H9 (cell line): ENCODE results near the gene ADAMTSL2. TPM values are rescaled to one million over a fixed set of nuclear protein-coding genes. Genes with fewer than 3 reads are reported as not detected.
A peak's percentile ranks its signal among the peaks of the same experiment; 100 is the strongest.

ENCODE experiments used
- DNase-seq: peaks from one replicate; pipeline ENCODE4 v3.0.0-alpha.2; 2017
- H2AFZ ChIP-seq: one replicate; pipeline ENCODE4 v1.6.1; 2013; ENCODE audit warnings: mild to moderate bottlenecking, low read length, control low read depth, moderate library complexity
- H2AK5ac ChIP-seq: 2 replicates; pipeline ENCODE4 v1.6.1; 2013; ENCODE audit warnings: low read length, control low read depth, mixed read lengths; ENCODE audit not compliant: insufficient read length
- H2BK120ac ChIP-seq: one replicate; pipeline ENCODE4 v1.6.1; 2013; ENCODE audit warnings: low read depth, mild to moderate bottlenecking, low read length, control low read depth, inconsistent platforms; ENCODE audit not compliant: poor library complexity, severe bottlenecking
- H2BK12ac ChIP-seq: 2 replicates; pipeline ENCODE4 v1.6.1; 2013; ENCODE audit warnings: low read length, control low read depth, mixed read lengths, low read depth; ENCODE audit not compliant: insufficient read length
- H2BK15ac ChIP-seq: 2 replicates; pipeline ENCODE4 v1.6.1; 2013; ENCODE audit warnings: low read depth, low read length, control low read depth
- H2BK20ac ChIP-seq: one replicate; pipeline ENCODE4 v1.6.1; 2013; ENCODE audit warnings: low read depth, mild to moderate bottlenecking, low read length, control low read depth, inconsistent platforms; ENCODE audit not compliant: poor library complexity, severe bottlenecking
- H2BK5ac ChIP-seq: 2 replicates; pipeline ENCODE4 v1.6.1; 2013; ENCODE audit warnings: low read length, control low read depth, mixed read lengths; ENCODE audit not compliant: insufficient read length
- H3K14ac ChIP-seq: 2 replicates; pipeline ENCODE4 v1.6.1; 2013; ENCODE audit warnings: low read length, control low read depth; ENCODE audit not compliant: insufficient read depth
- H3K18ac ChIP-seq: 2 replicates; pipeline ENCODE4 v1.6.1; 2013; ENCODE audit warnings: low read depth, mild to moderate bottlenecking, mixed read lengths, low read length, control low read depth; ENCODE audit not compliant: insufficient read length
- H3K23ac ChIP-seq: 2 replicates; pipeline ENCODE4 v1.6.1; 2013; ENCODE audit warnings: low read length, control low read depth, mixed read lengths, low read depth; ENCODE audit not compliant: insufficient read length
- H3K23me2 ChIP-seq: 2 replicates; pipeline ENCODE4 v1.6.1; 2013; ENCODE audit warnings: low read depth, mild to moderate bottlenecking, mixed read lengths, low read length, control low read depth; ENCODE audit not compliant: insufficient read length, poor library complexity, severe bottlenecking
- H3K27ac ChIP-seq: 2 replicates; pipeline ENCODE4 v1.5.1; 2013; ENCODE audit warnings: low read length, control low read depth, mixed read lengths, low read depth; ENCODE audit not compliant: insufficient read length
- H3K27me3 ChIP-seq: 2 replicates; pipeline ENCODE4 v1.6.1; 2013; ENCODE audit warnings: low read length, control low read depth, inconsistent platforms; ENCODE audit not compliant: insufficient read depth
- H3K4ac ChIP-seq: 2 replicates; pipeline ENCODE4 v1.6.1; 2013; ENCODE audit warnings: low read depth, mild to moderate bottlenecking, control low read depth, inconsistent platforms, low read length, moderate library complexity
- H3K4me1 ChIP-seq: 2 replicates; pipeline ENCODE4 v1.6.1; 2013; ENCODE audit warnings: low read length, control low read depth, inconsistent platforms; ENCODE audit not compliant: insufficient read depth
- H3K4me2 ChIP-seq: 2 replicates; pipeline ENCODE4 v1.6.1; 2013; ENCODE audit warnings: low read length, control low read depth, mixed read lengths; ENCODE audit not compliant: insufficient read length, insufficient read depth
- H3K56ac ChIP-seq: 2 replicates; pipeline ENCODE4 v1.6.1; 2013; ENCODE audit warnings: low read depth, mild to moderate bottlenecking, mixed read lengths, low read length, control low read depth; ENCODE audit not compliant: insufficient read length
- H3K79me1 ChIP-seq: 2 replicates; pipeline ENCODE4 v1.6.1; 2013; ENCODE audit warnings: low read depth, mild to moderate bottlenecking, moderate library complexity, low read length, control low read depth, inconsistent platforms; ENCODE audit not compliant: insufficient read depth, poor library complexity, severe bottlenecking
- H3K79me2 ChIP-seq: 2 replicates; pipeline ENCODE4 v1.6.1; 2013; ENCODE audit warnings: low read length, control low read depth, inconsistent platforms; ENCODE audit not compliant: insufficient read depth
- H3K9ac ChIP-seq: 2 replicates; pipeline ENCODE4 v1.6.1; 2013; ENCODE audit warnings: low read length, control low read depth, mixed read lengths; ENCODE audit not compliant: insufficient read length; ENCODE audit errors: extremely low read depth
- H3K9me3 ChIP-seq: one replicate; pipeline ENCODE4 v1.6.1; 2013; ENCODE audit warnings: low read depth, low read length, inconsistent platforms; ENCODE audit not compliant: control insufficient read depth
- H3T11ph ChIP-seq: one replicate; pipeline ENCODE4 v1.6.1; 2013; ENCODE audit warnings: mild to moderate bottlenecking, low read length, control low read depth, inconsistent platforms
- H4K20me1 ChIP-seq: one replicate; pipeline ENCODE4 v1.6.1; 2013; ENCODE audit not compliant: control insufficient read depth, insufficient read length, insufficient read depth
- H4K5ac ChIP-seq: 2 replicates; pipeline ENCODE4 v1.6.1; 2013; ENCODE audit warnings: low read depth, mild to moderate bottlenecking, mixed read lengths, low read length, control low read depth; ENCODE audit not compliant: insufficient read length
- H4K8ac ChIP-seq: replicated peaks from 2 replicates; pipeline ENCODE4 v1.6.1; 2013; ENCODE audit warnings: low read length, control low read depth, mixed read lengths, low read depth; ENCODE audit not compliant: insufficient read length
- H4K91ac ChIP-seq: 2 replicates; pipeline ENCODE4 v1.6.1; 2013; ENCODE audit warnings: low read depth, mild to moderate bottlenecking, moderate library complexity, mixed read lengths, low read length, control low read depth; ENCODE audit not compliant: insufficient read length
- H3K27ac Mint-ChIP-seq, 3 experiments: 2 replicates in 2 of 3; 3 replicates in 1 of 3; pipeline ENCODE4 v1.8.0; 2020 to 2021; ENCODE audit warnings: mixed read lengths in 3 of 3, mild to moderate bottlenecking in 1 of 3, moderate library complexity in 1 of 3
- H3K27me3 Mint-ChIP-seq: 2 replicates; pipeline ENCODE4 v1.8.0; 2021; ENCODE audit warnings: low read depth, mild to moderate bottlenecking, moderate library complexity, mixed read lengths
- H3K36me3 Mint-ChIP-seq, 3 experiments: 2 replicates in 2 of 3; 3 replicates in 1 of 3; pipeline ENCODE4 v1.8.0; 2020 to 2021; ENCODE audit warnings: low read depth in 3 of 3, mixed read lengths in 3 of 3; ENCODE audit not compliant: insufficient read depth in 1 of 3
- H3K4me1 Mint-ChIP-seq, 2 experiments: 2 replicates each; pipeline ENCODE4 v1.8.0; 2020; ENCODE audit warnings: mixed read lengths in 2 of 2
- H3K4me3 Mint-ChIP-seq, 2 experiments: 2 replicates in 1 of 2; 3 replicates in 1 of 2; pipeline ENCODE4 v1.8.0; 2020 to 2021; ENCODE audit warnings: mild to moderate bottlenecking in 2 of 2, mixed read lengths in 2 of 2, moderate library complexity in 1 of 2
- H3K9me3 Mint-ChIP-seq, 2 experiments: 2 replicates in 1 of 2; 3 replicates in 1 of 2; pipeline ENCODE4 v1.8.0; 2020; ENCODE audit warnings: mild to moderate bottlenecking in 2 of 2, mixed read lengths in 2 of 2, moderate library complexity in 1 of 2
- WGBS: extraction: QIAGEN DNeasy Blood & Tissue Kit; methylation state at CpG from one replicate; pipeline ENCODE4 v1.1.7; 2013; ENCODE audit warnings: missing lambda C conversion rate, low lambda C conversion rate, mixed read lengths; ENCODE audit not compliant: insufficient read length; ENCODE audit errors: extremely low coverage; 5-methylcytosine and 5-hydroxymethylcytosine counted together
- total RNA-seq: library from RNA; stranded (reverse); gene quantifications from 2 replicates; pipeline ENCODE4 v1.2.1, GENCODE V29; 2021
- TF ChIP-seq, protein P1 (sequence below): fragments of 200-600 bp; sonication (generic); conservative IDR thresholded peaks from 3 replicates; pipeline ENCODE4 v1.8.0; 2021; ENCODE audit warnings: antibody characterized with exemption, mild to moderate bottlenecking

The ADAMTSL2 gene
- total RNA-seq, 1 experiment from 2014 or later: 0.61 TPM

DNA sequence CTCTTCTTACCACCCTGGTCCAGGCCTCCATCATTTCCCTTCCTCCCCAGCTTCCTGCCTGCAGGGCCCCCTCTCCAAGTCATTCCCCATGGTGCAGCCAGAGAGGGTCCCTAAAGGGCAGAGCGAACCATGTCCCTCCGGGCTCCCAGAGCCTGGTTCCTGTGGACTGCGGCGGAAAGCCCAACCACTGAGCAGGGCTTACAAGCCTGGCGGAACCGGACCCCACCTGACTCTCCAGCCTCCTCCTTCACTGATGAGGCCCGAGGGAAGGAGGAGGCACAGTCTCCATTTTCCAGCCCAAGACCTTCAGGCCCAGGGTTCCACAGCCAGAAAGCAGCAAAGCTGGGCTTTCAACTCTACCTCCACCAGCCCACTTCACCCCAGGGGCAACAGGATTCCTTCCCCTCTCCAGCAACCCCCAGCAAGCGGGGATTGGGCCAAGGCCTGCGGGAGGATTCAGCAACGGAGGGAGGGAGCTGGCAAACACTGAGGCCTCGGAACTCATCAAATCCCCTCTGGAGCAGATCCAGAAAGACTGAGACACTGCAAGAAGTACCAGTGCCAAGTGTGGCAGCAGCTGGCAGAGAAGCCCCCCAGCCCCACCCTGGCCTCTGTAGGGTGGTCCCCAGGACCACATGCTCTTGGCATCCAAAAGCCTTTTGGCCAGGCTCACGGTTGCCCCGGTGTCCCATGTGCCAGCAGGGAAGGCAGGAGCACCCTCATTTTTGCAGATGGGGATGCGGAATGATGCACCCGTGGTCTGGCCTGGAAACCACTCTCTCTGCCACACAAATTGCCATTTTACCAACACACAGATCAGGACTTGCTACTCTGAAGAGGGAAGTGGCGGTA lies 71.6 kb downstream of the ADAMTSL2 start:
- Histone ChIP-seq H3K9ac (no peak overlapping the region), H2AFZ (no peak overlapping the region), H3K79me2 (no peaks in the 10 kb centered on the region), H2BK12ac (no peak overlapping the region), H3K23ac (no peak overlapping the region), H3K79me1 (no peaks in the 10 kb centered on the region), H4K91ac (no peak overlapping the region), H3K27me3 (peaks cover 8% of the 10 kb centered on the region; the same call in 1 of the 2 replicates), H3K14ac (no peak overlapping the region; the same call in 1 of the 2 replicates), H2AK5ac (no peak overlapping the region), H2BK20ac (no peak overlapping the region), H2BK15ac (no peak overlapping the region), H3K56ac (no peak overlapping the region), H2BK5ac (no peak overlapping the region), H3K9me3 (no peaks in the 10 kb centered on the region), H4K8ac (no peak overlapping the region), H3K4me1 (no peaks in the 10 kb centered on the region), H4K20me1 (no peaks in the 10 kb centered on the region), H3K4ac (no peak overlapping the region), H3K27ac (no peak overlapping the region), H2BK120ac (no peak overlapping the region), H3K18ac (no peak overlapping the region), H3T11ph (no peak overlapping the region), H4K5ac (no peak overlapping the region), H3K23me2 (peaks cover 3% of the 10 kb centered on the region), H3K4me2 (no peak overlapping the region)
- Mint-ChIP-seq H3K4me3 (peak overlapping the region in 1 of 2 experiments; percentile 7; a peak in 1 of 5 replicates), H3K36me3 (no peaks in the 10 kb centered on the region), H3K9me3 (no peaks in the 10 kb centered on the region; a peak in 1 of 5 replicates), H3K27me3 (peaks cover 50% of the 10 kb centered on the region), H3K4me1 (peaks cover 9 to 37% of the 10 kb centered on the region in 2 experiments), H3K27ac (no peak overlapping the region)
- no peak for DNase-seq
- WGBS: no CpG with 5 or more reads among the region's 16 CpGs
- TF ChIP-seq, protein P1, sequence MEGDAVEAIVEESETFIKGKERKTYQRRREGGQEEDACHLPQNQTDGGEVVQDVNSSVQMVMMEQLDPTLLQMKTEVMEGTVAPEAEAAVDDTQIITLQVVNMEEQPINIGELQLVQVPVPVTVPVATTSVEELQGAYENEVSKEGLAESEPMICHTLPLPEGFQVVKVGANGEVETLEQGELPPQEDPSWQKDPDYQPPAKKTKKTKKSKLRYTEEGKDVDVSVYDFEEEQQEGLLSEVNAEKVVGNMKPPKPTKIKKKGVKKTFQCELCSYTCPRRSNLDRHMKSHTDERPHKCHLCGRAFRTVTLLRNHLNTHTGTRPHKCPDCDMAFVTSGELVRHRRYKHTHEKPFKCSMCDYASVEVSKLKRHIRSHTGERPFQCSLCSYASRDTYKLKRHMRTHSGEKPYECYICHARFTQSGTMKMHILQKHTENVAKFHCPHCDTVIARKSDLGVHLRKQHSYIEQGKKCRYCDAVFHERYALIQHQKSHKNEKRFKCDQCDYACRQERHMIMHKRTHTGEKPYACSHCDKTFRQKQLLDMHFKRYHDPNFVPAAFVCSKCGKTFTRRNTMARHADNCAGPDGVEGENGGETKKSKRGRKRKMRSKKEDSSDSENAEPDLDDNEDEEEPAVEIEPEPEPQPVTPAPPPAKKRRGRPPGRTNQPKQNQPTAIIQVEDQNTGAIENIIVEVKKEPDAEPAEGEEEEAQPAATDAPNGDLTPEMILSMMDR: no peak
